A549 (cell line): ENCODE data around the gene CENPE.

Experiments
- BHLHE40 ChIP-seq: IDR thresholded peaks from 2 replicates; pipeline ENCODE4 v1.6.1; 2012; ENCODE audit warnings: low read depth, low read length, inconsistent platforms
- CTCF ChIP-seq: fragments of >200 bp; sonication (Bioruptor Twin); formaldehyde crosslinking; IDR thresholded peaks from 3 replicates; pipeline ENCODE4 v1.5.1; 2016
- ZC3H11A ChIP-seq: fragments of 450-650 bp; IDR thresholded peaks from 2 replicates; pipeline ENCODE4 v1.6.1; 2014; ENCODE audit warnings: antibody characterized with exemption, mild to moderate bottlenecking

- TF ChIP-seq CTCF (no peak), BHLHE40 (no peak), ZC3H11A (no peak)
These were observed 72.0 kb downstream of the CENPE start for GRCh38 chr4:103126126-103126525.
